Astrocyte of the spinal cord (primary cell): ENCODE measurements around the gene SRSF4.
A peak's percentile ranks its signal among the peaks of the same experiment; 100 is the strongest.

Experiments
- DNase-seq: peaks from one replicate; pipeline ENCODE4 v3.0.0; 2011; ENCODE audit warnings: low read depth, low spot score
- H3K4me3 ChIP-seq: 2 replicates; pipeline ENCODE4 v1.5.1; 2011; ENCODE audit warnings: low read depth, mild to moderate bottlenecking, low read length, moderate library complexity
- CTCF ChIP-seq: IDR thresholded peaks from 2 replicates; pipeline ENCODE4 v1.5.1; 2012; ENCODE audit warnings: low read depth, mild to moderate bottlenecking, low read length, inconsistent platforms
- in situ Hi-C: cut with HindIII; loops from 2 replicates; pipeline ENCODE4 v1.10.0; 2017; ENCODE audit warnings: low sequenced_read_pairs

Gene SRSF4

DNA sequence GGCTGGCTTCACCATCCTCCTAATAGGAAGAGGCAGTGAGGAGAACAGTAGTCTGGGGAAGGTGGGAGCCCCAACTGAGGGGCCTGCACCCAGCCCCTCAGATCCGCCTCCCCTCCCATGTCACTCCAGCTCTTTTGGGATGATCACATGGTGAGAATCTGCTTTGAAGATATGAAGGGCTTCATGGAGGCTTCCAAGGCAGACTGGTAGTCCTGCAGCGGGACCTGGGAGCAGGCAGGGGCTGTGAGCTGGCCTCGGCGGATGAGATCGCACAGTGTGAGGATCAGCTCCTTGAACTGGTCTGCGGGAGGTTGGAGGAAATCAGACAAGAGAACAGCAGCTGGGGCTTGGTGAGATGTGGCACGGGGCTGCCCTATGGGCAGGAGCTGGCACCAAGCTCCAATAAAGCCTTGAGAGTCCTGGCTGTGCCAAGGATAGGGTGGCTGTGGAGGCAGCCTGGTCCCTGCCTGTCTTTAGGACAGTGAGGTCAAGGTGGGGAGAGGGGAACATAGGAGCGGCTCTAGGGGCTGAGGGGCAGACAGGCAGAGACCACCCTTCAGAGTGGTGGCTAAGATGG, 12.3 kb upstream of the SRSF4 start:
- no peak for DNase-seq
- in situ Hi-C loops, result no loop called here
- no peak for TF ChIP-seq CTCF
- H3K4me3 ChIP-seq, result no peak overlapping the region

- TF ChIP-seq CTCF, result no peak
- in situ Hi-C loops, result no loop called here
- no peak overlapping the region for H3K4me3 ChIP-seq
- DNase-seq, result no peak
Measured at GRCh38 chr1:29190718-29191117, 9.0 kb upstream of the SRSF4 start.

- H3K4me3 ChIP-seq, result no peak overlapping the region
- no peak for TF ChIP-seq CTCF
- DNase-seq, result no peak
- in situ Hi-C loops, result no loop called here
Measured at GRCh38 chr1:29186707-29187106, 5.0 kb upstream of the SRSF4 start.

- DNase-seq, result no peak
- TF ChIP-seq CTCF, result no peak
- no peak overlapping the region for H3K4me3 ChIP-seq
- in situ Hi-C loops, result no loop called here
Measured at GRCh38 chr1:29186252-29186651, 4.6 kb upstream of the SRSF4 start.

GRCh38 chr1:29183287-29183686, 1.6 kb upstream of the SRSF4 start:
- H3K4me3 ChIP-seq, result no peak overlapping the region
- in situ Hi-C loops, result no loop called here
- DNase-seq, result no peak
- no peak for TF ChIP-seq CTCF

- in situ Hi-C loops, result no loop called here
- peak overlapping the region; percentile 90 for H3K4me3 ChIP-seq
- no peak for DNase-seq
- TF ChIP-seq CTCF, result no peak
Measured at GRCh38 chr1:29180497-29181412, 945 bp downstream of the SRSF4 start.
